Measurements from ENCODE around the gene HES3.

- TF ChIP-seq CTCF (IDR thresholded peaks at IDR 0.05) (no peak), POLR2A (IDR thresholded peaks at IDR 0.05) (no peak)
Measured at GRCh38 chr1:6239213-6239752, 4.7 kb upstream of the HES3 start.

Data from uterus (tissue), 2 donors.